8988T (cell line): ENCODE results near the gene CA10.

ENCODE experiments used
- DNase-seq: peaks from one replicate; pipeline ENCODE4 v3.0.0; 2011

The CA10 gene

DNA sequence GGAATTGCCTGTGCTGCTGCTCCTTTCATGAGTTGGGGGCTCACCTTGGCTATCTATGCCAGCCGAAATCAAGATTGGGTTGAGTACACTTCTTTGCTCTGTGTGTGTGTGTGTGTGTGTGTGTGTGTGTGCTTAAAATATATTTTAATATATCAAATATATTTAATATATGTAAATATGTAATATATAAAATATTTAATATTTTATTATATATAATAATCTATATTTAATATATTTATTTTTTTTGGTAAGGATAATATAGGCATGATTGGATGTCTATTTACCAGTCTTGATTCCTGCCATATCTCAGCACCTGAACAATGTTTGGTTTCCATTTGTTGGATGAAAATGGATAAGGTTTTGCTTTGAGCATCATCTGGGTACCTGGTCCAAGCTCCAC, 399.3 kb downstream of the CA10 start:
- DNase-seq: no peak

DNA sequence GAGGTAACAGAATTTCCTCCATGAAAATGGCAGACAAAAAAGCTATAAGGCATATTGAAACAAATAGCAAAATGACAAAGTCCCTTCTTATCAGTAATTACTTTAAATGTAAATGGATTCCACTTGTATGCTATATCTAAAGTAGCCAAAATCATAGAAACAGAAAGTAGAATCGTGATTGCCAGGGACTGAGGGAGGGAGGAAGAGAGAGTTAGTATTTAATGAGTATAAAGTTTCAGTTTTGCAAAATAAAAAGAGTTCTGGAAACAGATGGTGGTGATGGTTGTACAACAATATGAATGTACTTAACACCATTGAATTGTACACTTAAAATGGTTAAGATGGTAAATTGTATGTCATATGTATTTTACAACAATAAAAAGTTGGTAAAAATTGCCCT, 407.4 kb downstream of the CA10 start:
- DNase-seq: no peak

DNA sequence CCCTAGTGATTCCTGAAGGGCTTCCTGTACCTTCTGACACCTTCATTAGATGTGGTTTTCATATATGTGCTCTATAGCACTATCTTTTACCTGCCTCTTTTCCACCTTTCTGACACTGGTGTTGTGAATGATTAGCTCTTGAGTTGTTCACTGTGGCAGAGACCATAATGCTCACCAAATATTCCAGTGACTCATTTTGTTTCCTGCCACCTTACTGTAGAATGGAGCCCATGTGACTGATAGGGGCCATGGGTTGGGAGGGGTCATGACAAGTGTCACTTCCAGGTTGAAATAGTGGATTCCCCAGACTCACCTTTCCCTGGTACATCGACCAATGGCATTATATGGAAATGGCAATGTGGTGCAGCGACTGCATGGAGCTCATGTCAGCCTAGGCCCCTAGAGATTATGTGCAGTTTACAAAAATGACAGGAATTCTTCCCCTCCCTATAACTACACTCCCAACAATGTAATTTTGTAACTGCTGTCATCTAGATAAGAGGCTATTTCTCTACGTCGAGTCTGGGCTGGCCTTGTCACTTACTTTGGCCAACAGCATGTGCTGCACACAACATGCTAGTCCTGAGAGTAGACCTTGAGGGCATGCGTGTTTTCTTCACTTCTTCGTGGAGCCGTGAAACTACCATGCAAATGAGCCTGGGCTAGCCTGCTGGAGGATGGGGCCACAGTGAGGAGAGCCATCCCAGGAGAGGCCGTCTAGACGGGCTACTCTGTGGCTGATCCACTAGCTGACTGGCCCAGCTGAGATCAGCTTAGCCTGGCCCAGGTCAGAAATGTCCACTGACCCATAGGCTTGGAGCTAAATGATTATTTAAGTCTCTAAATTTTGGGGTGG, 409.5 kb downstream of the CA10 start:
- DNase-seq: no peak

DNA sequence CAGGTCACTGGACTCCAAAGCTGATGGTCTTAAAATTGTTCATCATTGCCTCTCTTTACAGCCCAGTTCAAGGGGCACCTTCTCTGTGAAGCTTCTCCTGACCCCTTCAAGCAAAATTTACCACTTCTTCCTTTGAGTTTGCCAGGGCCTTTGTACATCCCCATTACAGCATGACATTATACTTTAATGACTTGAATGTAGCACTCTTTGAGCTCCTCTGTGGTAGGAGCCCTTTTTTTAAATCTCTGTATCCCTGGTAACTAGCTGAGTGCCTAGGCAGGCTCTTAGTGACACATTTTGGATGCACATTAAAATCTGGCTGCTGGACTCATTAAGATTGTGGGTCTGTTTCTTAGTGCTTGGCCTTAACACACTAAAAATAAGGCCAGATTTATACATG, 412.1 kb downstream of the CA10 start:
- DNase-seq: no peak

DNA sequence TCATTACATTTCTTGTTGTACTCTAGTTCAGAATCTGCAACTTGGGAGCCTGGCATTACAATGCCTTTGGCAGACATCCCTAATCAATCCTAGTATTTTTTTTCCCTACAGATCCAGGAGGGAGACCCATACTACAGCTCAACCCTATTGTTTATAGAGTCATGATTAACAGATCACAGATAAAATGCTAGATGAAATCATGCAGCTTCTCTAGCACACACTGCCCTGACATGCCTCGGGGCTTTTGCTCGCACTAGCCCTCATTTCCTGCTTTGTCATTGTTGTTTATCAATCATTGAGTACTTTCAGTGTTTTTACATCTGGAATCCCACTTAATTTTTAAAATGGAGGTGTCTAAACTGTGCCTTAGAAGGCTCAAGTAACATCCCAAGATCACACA, 412.5 kb downstream of the CA10 start:
- no peak for DNase-seq

DNA sequence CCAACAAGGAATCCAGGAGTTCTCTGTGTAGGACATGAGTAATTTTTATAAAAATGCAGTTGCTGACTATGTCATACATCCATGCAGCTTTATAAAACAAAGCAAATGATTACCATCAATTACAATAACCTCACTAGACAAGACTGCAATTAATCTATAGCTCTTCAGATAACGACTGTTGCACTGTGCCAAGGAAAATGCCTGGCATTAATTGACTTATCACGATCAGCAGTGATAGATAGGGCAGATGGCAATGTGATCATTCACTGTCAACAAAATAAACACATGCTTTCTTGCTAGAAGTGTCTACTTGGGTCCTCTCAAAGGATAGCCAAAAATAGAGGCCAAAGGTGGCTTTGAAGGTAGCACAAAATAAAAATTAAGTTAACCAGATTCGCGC, 415.0 kb downstream of the CA10 start:
- DNase-seq: no peak

DNA sequence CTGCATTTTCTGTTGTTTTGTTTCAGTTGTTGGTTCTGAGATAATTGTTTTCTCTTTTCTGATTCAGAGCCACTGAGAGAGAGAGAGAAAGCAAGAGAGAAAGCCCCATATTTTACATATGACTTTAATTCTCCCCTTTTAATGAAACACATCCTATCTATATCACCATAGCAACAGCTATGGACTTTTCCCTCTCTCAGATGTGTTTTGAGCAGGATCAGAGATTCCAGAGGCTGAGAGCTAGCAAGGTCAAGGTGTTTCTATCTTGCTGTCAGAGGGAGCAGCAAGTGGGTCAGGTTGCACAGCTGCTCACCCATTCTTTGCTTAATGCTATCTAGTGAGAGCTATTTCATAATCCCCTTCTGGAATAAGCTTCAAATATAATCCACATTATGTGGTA, 415.9 kb downstream of the CA10 start:
- DNase-seq: no peak

DNA sequence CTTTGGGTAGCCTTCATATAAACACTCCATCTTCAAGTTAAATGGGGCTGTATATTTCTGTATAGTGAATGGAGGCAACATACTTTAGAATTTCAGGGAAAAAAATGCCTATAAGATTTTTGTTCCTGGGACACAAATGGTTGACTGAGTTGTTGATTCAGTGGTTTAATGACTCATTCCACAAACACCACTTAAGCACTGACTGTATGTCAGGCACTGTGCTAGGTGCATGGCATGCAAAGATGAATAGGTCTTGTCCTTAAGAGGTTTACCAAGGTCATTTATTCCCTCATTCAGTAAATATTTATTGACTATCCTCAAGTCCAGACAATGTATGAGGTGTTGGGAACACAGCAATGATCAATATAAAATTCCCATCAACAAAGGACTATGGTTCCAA, 417.1 kb downstream of the CA10 start:
- DNase-seq: no peak

DNA sequence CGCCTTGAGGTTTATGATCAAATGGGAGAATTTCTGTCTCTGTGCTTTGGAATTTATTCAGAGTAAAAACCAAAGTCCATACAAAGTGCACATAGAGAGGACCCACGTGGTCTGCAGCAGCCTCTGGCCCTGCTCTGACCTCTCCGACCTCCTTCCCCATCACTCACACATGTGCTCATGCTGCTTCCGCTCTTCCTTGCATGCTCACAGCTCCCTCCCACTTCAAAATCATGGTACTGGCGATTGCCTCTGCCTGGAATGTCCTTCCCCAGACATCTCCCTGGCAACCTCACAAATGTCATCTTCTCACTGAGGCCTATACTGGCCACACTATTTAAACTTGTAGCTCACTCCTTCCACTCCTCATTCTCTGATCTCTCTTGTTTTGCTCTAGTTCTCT, 418.0 kb downstream of the CA10 start:
- no peak for DNase-seq

DNA sequence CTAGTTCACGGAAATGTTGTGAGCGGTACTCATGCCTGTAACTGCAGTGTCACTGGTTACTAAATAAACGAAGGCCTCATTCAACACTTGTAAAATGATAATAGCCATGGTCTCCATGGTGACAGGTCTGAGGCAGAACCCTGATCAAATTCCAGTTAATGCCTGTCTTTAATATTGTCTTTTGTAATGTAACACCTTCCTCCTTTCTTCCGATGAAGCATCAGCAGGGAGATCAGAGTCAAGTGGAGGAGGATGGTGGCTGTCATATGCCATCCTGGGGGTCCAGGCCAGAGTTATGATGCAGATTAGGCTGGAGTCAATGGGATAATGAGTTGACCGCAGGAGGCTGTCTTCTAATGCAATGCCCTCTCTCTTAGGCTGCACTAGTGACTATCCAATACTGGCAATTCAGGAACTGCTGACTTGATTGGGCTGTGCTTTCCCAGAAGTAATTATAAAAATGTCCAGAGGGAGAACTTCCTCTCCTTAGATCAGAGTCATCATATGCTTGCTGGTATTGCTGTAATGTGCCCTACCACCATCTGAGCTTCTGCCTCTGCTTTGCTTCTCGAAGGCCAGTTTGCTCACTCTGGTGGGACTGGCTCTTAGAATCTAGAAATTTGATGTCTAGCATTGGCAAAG, 419.1 kb downstream of the CA10 start:
- no peak for DNase-seq

DNA sequence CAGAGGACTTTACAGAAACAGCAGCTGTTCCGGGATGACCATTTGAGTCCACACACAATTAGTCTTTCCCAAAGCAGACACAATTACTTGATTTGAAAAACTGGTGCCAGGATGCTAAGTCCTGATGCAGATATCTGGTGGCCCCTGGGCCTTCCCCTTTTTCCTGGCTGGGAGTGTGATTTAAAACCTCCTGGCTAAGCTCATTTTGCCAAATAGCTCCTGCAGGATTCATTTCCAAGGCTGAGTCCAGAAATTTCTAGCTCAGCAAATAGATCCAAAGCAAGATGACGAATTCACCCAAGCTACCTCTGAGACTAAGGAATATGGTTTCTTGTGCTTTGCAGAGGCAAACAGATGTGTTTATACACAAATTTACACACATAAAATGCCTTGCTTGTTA, 422.2 kb downstream of the CA10 start:
- no peak for DNase-seq

DNA sequence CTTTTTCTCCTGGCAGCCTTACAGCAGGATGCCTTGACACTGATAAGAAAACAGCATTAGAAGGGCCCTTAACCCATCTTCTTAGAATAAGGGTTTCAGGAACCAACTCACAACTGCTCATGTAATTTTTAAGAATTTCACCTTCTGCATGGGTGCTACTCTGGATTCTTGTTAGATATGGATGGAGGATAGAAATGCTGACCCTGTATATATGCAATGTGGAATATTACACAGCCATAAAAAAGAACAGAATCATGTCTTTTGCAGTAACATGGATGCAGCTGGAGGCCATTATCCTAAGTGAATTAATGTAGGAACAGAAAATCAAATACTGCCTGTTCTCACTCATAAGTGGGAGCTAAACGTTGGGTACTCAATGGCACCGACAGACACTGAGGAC, 423.5 kb downstream of the CA10 start:
- DNase-seq: no peak

DNA sequence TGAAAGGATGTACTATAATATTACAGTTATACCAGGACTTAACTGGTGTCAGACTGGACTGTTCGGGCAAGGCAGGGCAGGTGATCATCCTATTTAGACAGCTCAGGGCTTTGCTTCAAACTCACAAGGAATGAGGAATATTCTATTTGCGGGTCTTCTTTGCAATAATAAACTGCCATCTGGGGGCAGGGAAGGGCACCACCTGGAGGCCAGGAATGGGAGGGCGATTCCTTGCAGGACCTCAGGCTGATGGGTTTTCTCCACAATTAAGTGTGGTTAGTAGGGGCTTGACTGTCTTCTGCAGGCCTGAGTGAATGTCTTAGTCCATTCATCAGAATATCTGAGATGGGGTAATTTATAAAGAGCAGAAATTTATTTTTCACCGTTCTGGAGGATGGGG, 424.1 kb downstream of the CA10 start:
- no peak for DNase-seq

DNA sequence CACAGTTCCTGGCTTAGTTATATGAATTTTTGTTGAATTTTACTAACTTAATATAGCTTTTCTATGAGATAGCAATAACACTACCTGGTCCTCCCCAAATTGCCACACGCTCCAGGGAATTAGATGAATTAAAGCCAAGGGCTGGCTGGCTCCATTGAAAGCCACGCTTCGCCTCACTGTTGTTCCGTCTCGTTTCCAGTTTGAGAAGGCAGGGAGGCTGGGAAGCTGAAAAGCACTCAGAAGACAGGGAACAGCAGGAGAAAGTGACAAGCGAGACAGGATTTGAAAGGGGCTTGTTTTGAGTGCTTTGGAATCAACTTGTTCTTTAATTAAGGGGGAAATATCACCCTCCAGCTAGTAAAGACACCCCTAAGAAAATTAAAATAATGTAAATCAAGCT, 425.3 kb downstream of the CA10 start:
- no peak for DNase-seq

DNA sequence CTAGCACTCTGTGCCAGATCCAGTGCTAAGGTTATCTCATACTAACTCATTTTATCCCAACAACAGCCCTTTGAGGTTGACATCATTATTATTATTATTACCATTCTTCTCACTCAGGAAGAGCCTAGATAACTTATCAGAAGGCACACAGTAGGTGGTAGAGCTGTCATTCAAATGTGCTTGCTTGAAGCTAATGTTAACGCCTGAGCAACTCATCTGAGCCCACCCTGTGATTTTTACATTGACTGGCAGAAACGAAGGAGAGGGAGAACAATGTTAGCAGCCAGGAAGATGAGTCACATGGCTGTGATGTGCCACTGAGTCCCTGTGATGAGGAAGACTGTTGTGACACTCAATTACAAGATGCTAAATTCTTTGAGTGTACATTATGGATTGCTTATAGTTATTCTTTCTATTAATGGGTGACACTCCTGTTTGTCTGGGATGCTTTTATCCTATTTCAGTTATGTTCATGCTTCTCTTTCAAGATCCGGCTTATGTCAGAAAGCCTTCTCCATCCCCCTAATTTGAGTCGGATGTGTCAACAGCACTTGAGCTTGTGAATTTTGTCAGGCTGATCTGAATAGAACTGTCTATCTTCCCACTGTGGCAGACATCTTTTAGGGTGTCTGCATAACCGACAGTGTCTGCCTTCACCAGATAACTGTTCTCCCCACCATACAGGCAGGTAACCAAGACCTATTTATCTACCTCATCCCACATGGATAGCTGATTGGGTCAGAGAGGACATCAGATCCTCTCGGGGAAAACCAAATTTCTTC, 426.4 kb downstream of the CA10 start:
- no peak for DNase-seq

DNA sequence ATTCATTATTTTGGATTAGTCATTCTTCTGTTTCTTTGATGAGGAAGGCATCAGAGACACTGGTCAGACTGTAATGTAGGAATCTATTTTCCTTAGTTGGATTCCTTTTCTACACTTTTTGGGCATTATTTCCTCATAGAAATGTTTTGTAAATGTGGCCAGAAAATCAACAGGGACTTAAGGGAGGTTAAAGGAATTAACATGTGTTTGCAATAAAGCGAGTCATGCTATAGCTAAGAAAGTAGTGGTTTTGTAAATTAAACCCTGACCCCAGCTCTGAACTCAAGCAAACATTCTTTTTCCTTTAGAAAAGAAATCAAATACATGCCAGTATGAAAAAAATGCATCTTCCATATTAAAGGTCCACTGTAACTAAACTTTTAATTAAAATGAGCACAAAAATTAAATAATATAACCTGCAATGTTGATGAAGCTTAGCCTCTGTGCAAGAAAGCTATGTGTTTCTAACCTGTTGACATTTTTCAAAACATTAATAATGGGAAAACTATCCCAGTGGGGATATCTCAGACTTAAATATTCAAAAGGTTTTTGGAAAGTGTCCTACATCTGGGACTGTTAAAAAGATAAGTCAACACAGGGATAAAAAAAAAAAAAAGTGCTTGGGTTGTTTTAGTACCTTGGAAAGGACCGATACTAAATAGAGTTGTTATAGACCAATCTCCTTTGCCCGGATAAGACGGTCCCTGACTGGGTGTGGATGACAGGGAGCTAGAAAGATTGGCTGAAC, 428.0 kb downstream of the CA10 start:
- no peak for DNase-seq

DNA sequence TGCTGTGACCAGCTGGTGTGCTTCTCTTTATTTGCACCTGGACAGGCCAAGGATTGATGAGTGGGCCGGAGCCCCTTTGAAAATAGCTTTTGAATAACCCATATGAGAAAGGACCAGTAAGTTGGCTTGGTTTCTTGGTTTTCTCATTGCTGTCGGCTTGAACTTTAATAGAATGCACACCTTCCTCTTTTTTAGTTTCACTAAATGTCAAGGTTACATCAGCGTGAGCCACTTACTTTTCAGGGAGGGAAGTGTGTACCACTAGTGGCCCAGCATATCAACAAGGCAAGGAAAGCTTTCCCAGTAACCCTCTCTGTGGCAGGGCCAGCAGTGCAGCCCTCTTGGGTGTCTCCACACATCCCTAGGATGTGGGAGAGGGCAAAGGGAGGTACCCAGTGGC, 433.3 kb downstream of the CA10 start:
- DNase-seq: no peak

DNA sequence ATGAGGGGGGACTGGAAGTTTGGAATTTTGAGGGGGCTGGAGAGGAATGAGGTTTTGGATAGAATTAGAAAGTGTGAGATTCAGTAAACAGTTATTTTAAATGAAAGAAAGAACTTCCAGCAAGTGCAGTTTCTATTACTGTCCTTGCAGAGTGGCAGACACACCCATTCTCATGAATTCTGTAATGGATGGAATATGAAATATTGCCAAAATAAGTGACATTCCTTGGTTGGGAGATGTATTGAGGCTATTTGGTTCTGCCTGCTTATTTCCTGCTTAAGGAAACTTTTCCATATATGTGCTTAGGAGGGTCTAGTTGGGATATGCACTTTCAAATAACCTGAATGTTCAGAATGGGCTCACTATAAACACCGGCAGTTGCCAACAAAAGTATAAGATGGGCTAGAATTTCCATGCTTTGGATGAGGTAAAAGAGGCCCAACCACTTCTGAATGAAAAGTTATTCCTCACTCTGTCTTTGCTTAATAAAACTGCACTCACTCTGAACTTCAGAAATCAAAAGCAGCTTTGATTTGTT, 434.4 kb downstream of the CA10 start:
- no peak for DNase-seq

DNA sequence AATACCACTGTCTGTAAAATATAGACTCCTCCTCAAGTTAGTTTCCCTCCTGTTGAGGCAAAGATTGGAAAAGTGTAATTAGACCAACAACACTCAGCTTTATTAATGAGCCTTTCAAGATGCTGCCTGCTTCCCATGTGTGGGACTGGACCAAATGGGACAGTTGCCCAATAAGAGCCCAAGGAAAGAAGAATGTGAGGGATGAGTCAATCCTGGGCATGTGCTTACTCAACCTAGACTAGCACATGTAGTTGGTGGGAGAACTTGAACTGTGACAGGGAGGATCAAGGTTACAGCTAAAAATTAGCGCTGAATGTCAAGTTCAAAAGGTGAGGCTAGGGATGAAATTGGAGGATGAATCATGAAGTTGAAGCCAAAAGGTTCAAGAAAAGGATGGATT, 435.5 kb downstream of the CA10 start:
- DNase-seq: no peak

DNA sequence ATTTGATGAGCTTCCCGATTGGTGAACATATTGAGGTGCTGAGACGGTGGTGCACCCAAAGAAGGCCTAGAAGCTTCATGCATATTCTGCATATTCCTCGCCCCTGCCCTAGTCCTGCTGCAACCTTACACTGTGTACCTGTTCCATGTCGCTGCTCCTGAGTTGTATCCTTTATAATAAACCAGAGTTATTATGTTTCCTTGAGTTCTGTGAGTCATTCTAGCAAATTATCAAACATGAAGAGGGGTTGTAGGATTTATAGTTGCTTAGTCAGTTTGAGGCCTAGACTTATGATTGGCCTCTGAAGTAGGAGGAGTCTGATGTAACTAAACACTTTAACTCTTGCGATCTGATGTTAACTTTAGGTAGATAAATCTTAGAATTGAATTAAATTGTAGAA, 436.8 kb downstream of the CA10 start:
- DNase-seq: no peak

DNA sequence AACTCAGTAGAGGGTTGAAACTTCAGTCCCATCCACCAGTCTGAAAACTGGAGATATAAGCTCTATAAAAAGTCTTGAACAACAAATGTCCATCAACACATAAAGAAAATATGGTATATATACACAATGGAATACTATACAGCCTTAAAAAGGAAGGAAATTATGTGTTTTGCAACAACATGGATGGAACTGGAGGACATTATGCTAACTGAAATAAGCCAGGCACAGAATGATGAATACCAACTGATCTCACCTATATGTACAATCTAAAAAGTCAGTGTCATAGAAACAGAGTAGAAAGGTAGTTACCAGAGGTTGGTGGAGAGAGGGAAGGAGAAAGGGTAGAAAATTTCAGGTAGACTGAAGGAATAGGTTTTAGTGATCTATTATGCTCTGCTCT, 438.1 kb downstream of the CA10 start:
- DNase-seq: no peak

DNA sequence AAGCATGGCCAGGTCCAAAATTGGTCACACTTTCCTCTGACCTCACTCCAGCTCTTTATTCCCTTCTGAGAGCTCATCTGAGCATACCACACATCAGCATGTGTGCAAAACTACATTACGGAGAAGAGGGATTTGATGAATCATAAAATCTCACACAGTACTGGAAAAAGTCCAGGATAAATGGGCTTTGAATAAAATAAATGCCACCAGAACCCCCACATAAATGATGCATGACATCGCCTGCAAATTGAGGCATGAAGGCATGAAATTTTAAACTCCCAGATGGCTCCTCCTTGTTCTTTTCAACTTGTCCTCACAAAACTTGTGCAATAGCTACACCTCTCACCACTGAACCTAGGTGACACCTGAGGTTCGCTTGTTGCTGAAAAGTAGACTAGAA, 439.5 kb downstream of the CA10 start:
- DNase-seq: no peak

DNA sequence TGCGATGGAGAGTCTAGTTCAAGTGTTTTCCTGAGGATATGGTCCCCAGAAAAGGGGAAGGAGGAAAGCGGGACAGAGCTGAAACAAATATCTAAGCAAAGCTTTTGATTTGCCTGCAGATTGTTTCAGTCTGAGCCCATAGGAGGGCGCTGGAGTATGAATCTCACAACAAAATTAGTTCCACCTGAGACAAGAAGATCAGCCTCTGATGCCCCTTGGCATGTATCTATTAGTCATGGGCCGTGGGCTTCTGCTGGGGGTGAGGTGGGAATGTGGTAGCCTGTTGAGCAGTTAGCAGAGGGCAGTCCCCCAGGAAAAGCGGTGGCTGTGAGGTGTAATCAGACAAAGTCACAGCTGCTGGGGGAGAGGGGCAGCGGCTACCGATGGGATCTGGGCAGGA, 446.9 kb downstream of the CA10 start:
- no peak for DNase-seq
